ENCODE results near the gene CNOT6.

- TF ChIP-seq, protein P1, sequence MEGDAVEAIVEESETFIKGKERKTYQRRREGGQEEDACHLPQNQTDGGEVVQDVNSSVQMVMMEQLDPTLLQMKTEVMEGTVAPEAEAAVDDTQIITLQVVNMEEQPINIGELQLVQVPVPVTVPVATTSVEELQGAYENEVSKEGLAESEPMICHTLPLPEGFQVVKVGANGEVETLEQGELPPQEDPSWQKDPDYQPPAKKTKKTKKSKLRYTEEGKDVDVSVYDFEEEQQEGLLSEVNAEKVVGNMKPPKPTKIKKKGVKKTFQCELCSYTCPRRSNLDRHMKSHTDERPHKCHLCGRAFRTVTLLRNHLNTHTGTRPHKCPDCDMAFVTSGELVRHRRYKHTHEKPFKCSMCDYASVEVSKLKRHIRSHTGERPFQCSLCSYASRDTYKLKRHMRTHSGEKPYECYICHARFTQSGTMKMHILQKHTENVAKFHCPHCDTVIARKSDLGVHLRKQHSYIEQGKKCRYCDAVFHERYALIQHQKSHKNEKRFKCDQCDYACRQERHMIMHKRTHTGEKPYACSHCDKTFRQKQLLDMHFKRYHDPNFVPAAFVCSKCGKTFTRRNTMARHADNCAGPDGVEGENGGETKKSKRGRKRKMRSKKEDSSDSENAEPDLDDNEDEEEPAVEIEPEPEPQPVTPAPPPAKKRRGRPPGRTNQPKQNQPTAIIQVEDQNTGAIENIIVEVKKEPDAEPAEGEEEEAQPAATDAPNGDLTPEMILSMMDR (IDR thresholded peaks at IDR 0.05), result no peak
- TF ChIP-seq POLR2A (IDR thresholded peaks at IDR 0.05) (no peak), EP300 (IDR thresholded peaks at IDR 0.05) (no peak), POLR2AphosphoS5 (IDR thresholded peaks at IDR 0.05) (no peak)
These were observed 2.7 kb upstream of the CNOT6 start for GRCh38 chr5:180491496-180491895.

Data from stomach (tissue), 4 donors.